GM23338 (cell line): ENCODE data around the gene MMP17. TPM values are rescaled to one million over a fixed set of nuclear protein-coding genes. Genes with fewer than 3 reads are reported as not detected.

Experiments
- ATAC-seq: fragments of 200-7000 bp; cut with Tn5 transposase; 3 replicates; pipeline ENCODE4 v1.9.1; 2020
- DNase-seq: peaks from one replicate; pipeline ENCODE4 v3.0.0-alpha.2; 2015; ENCODE audit warnings: low spot score
- H2AFZ ChIP-seq: fragments of 200-600 bp; sonication (generic); 2 replicates; pipeline ENCODE4 v1.8.0; 2016; ENCODE audit warnings: antibody characterized with exemption, mild to moderate bottlenecking, moderate library complexity
- H3F3A ChIP-seq: fragments of 200-600 bp; sonication (generic); replicated peaks from 2 replicates; pipeline ENCODE4 v1.8.0; 2017; ENCODE audit warnings: antibody characterized with exemption, mixed run types, low read depth
- H3K27ac ChIP-seq: fragments of 200-600 bp; sonication (generic); 2 replicates; pipeline ENCODE4 v1.6.1; 2016; ENCODE audit warnings: low read depth
- H3K27me3 ChIP-seq: fragments of 200-600 bp; sonication (generic); 2 replicates; pipeline ENCODE4 v1.8.0; 2016; ENCODE audit warnings: mild to moderate bottlenecking, mixed run types, moderate library complexity; ENCODE audit not compliant: insufficient read depth
- H3K36me3 ChIP-seq: fragments of 200-600 bp; sonication (generic); 2 replicates; pipeline ENCODE4 v1.8.0; 2016; ENCODE audit warnings: mild to moderate bottlenecking; ENCODE audit not compliant: insufficient read depth
- H3K4me1 ChIP-seq: fragments of 200-600 bp; sonication (generic); 2 replicates; pipeline ENCODE4 v1.8.0; 2016; ENCODE audit warnings: mild to moderate bottlenecking, moderate library complexity; ENCODE audit not compliant: insufficient read depth
- H3K4me2 ChIP-seq: fragments of 200-600 bp; sonication (generic); 2 replicates; pipeline ENCODE4 v1.7.1; 2017; ENCODE audit warnings: mixed run types
- H3K4me3 ChIP-seq: fragments of 200-600 bp; sonication (generic); 2 replicates; pipeline ENCODE4 v1.6.1; 2016; ENCODE audit warnings: mixed run types
- H3K79me2 ChIP-seq: fragments of 200-600 bp; sonication (generic); replicated peaks from 2 replicates; pipeline ENCODE4 v1.8.0; 2017; ENCODE audit warnings: mild to moderate bottlenecking; ENCODE audit not compliant: insufficient read depth
- H3K9me2 ChIP-seq: fragments of 200-600 bp; sonication (generic); 2 replicates; pipeline ENCODE4 v1.8.0; 2017; ENCODE audit not compliant: insufficient read depth
- H4K20me1 ChIP-seq: fragments of 200-600 bp; sonication (generic); replicated peaks from 2 replicates; pipeline ENCODE4 v1.8.0; 2017; ENCODE audit warnings: mild to moderate bottlenecking; ENCODE audit not compliant: insufficient read depth
- H3K27ac Mint-ChIP-seq: 2 replicates; pipeline ENCODE4 v1.8.0; 2020; ENCODE audit warnings: inconsistent platforms, mild to moderate bottlenecking, moderate library complexity, mixed read lengths
- H3K27me3 Mint-ChIP-seq: 3 replicates; pipeline ENCODE4 v1.8.0; 2022; ENCODE audit warnings: low read depth, mild to moderate bottlenecking, moderate library complexity, mixed read lengths, inconsistent platforms; ENCODE audit not compliant: insufficient read depth, poor library complexity
- H3K36me3 Mint-ChIP-seq: 3 replicates; pipeline ENCODE4 v1.8.0; 2021; ENCODE audit warnings: low read depth, mild to moderate bottlenecking, inconsistent platforms, moderate library complexity, mixed read lengths
- H3K4me1 Mint-ChIP-seq: 3 replicates; pipeline ENCODE4 v1.8.0; 2020; ENCODE audit warnings: mild to moderate bottlenecking, inconsistent platforms, mixed read lengths
- H3K4me3 Mint-ChIP-seq: 3 replicates; pipeline ENCODE4 v1.8.0; 2021; ENCODE audit warnings: moderate library complexity, mild to moderate bottlenecking, inconsistent platforms, mixed read lengths
- H3K9me3 Mint-ChIP-seq: 3 replicates; pipeline ENCODE4 v1.8.0; 2020; ENCODE audit warnings: moderate library complexity, mild to moderate bottlenecking, inconsistent platforms, mixed read lengths
- CREB1 ChIP-seq: fragments of 250-450 bp; sonication (Bioruptor Pico); IDR thresholded peaks from 2 replicates; pipeline ENCODE4 v1.5.0; 2020; ENCODE audit warnings: low read depth, mild to moderate bottlenecking, moderate library complexity
- CTCF ChIP-seq, 2 experiments: fragments of 200-600 bp in 1 of 2; sonication (generic) in 1 of 2; conservative IDR thresholded peaks; 2 replicates each; pipeline versions ENCODE4 v1.5.1 to v1.6.1; 2016 to 2017; ENCODE audit warnings: antibody characterized with exemption in 2 of 2, low read depth in 2 of 2, mild to moderate bottlenecking in 2 of 2, moderate library complexity in 1 of 2
- JUNB ChIP-seq: IDR thresholded peaks from one replicate; pipeline ENCODE4 v1.6.1; 2016; ENCODE audit warnings: antibody characterized with exemption; ENCODE audit not compliant: unreplicated experiment
- NANOG ChIP-seq: IDR thresholded peaks from 2 replicates; pipeline ENCODE4 v1.6.1; 2016; ENCODE audit warnings: antibody characterized with exemption, borderline replicate concordance
- POLR2AphosphoS5 ChIP-seq: IDR thresholded peaks from 2 replicates; pipeline ENCODE4 v1.6.1; 2016; ENCODE audit warnings: antibody characterized with exemption, low read depth
- REST ChIP-seq: IDR thresholded peaks from one replicate; pipeline ENCODE4 v1.6.1; 2018; ENCODE audit warnings: antibody characterized with exemption; ENCODE audit not compliant: unreplicated experiment
- STAT1 ChIP-seq: IDR thresholded peaks from one replicate; pipeline ENCODE4 v1.6.1; 2016; ENCODE audit warnings: antibody characterized with exemption; ENCODE audit not compliant: unreplicated experiment
- ZNF331 ChIP-seq: fragments of 250-450 bp; sonication (Bioruptor Pico); IDR thresholded peaks from 2 replicates; pipeline ENCODE4 v1.5.0; 2020; ENCODE audit warnings: low read depth, mild to moderate bottlenecking, moderate library complexity
- polyA plus RNA-seq: library from polyadenylated mRNA; unstranded; fragments of >200 nt; fragmentation: Nextera tagmentation; extraction: Ambion mirVana; gene quantifications from 2 replicates; pipeline ENCODE4 v1.2.1, GENCODE V29; 2016
- total RNA-seq: library from RNA; depleted of rRNA; stranded (reverse); fragments of >200 nt; shearing (Covaris generic); gene quantifications from 2 replicates; pipeline ENCODE4 v1.2.3, GENCODE V29; 2014
- TF ChIP-seq, protein P1 (sequence below): IDR thresholded peaks from 2 replicates; pipeline ENCODE4 v1.6.1; 2016; ENCODE audit warnings: antibody characterized with exemption
- TF ChIP-seq, protein P2 (sequence below): fragments of 250-450 bp; sonication (Bioruptor Pico); IDR thresholded peaks from 2 replicates; pipeline ENCODE4 v1.5.0; 2020; ENCODE audit warnings: mild to moderate bottlenecking, moderate library complexity

MMP17 gene
- total and polyA plus RNA-seq, 2 experiments from 2014 or later: 10.4 to 48.5 TPM

GRCh38 chr12:131862084-131862441 lies 33.9 kb downstream of the MMP17 start (continued):
- no peak for TF ChIP-seq REST
- TF ChIP-seq, protein P1, sequence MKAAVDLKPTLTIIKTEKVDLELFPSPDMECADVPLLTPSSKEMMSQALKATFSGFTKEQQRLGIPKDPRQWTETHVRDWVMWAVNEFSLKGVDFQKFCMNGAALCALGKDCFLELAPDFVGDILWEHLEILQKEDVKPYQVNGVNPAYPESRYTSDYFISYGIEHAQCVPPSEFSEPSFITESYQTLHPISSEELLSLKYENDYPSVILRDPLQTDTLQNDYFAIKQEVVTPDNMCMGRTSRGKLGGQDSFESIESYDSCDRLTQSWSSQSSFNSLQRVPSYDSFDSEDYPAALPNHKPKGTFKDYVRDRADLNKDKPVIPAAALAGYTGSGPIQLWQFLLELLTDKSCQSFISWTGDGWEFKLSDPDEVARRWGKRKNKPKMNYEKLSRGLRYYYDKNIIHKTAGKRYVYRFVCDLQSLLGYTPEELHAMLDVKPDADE: no peak
- no peak for TF ChIP-seq NANOG
- no peak for TF ChIP-seq CREB1 (CRISPR knock-in tag)

- H3K4me1 Mint-ChIP-seq: peaks cover 40% of the 10 kb centered on the region
- no peaks in the 10 kb centered on the region; the same call in 2 of the 3 replicates for H3K9me3 Mint-ChIP-seq
- TF ChIP-seq CREB1 (CRISPR knock-in tag) (no peak), JUNB (no peak), CTCF (conservative IDR thresholded peaks at IDR 0.05; ENCODE audit: low read depth in 2 of 2) (no peak), STAT1 (no peak), ZNF331 (no peak), POLR2AphosphoS5 (no peak)
- TF ChIP-seq, protein P1: no peak
- TF ChIP-seq, protein P2, sequence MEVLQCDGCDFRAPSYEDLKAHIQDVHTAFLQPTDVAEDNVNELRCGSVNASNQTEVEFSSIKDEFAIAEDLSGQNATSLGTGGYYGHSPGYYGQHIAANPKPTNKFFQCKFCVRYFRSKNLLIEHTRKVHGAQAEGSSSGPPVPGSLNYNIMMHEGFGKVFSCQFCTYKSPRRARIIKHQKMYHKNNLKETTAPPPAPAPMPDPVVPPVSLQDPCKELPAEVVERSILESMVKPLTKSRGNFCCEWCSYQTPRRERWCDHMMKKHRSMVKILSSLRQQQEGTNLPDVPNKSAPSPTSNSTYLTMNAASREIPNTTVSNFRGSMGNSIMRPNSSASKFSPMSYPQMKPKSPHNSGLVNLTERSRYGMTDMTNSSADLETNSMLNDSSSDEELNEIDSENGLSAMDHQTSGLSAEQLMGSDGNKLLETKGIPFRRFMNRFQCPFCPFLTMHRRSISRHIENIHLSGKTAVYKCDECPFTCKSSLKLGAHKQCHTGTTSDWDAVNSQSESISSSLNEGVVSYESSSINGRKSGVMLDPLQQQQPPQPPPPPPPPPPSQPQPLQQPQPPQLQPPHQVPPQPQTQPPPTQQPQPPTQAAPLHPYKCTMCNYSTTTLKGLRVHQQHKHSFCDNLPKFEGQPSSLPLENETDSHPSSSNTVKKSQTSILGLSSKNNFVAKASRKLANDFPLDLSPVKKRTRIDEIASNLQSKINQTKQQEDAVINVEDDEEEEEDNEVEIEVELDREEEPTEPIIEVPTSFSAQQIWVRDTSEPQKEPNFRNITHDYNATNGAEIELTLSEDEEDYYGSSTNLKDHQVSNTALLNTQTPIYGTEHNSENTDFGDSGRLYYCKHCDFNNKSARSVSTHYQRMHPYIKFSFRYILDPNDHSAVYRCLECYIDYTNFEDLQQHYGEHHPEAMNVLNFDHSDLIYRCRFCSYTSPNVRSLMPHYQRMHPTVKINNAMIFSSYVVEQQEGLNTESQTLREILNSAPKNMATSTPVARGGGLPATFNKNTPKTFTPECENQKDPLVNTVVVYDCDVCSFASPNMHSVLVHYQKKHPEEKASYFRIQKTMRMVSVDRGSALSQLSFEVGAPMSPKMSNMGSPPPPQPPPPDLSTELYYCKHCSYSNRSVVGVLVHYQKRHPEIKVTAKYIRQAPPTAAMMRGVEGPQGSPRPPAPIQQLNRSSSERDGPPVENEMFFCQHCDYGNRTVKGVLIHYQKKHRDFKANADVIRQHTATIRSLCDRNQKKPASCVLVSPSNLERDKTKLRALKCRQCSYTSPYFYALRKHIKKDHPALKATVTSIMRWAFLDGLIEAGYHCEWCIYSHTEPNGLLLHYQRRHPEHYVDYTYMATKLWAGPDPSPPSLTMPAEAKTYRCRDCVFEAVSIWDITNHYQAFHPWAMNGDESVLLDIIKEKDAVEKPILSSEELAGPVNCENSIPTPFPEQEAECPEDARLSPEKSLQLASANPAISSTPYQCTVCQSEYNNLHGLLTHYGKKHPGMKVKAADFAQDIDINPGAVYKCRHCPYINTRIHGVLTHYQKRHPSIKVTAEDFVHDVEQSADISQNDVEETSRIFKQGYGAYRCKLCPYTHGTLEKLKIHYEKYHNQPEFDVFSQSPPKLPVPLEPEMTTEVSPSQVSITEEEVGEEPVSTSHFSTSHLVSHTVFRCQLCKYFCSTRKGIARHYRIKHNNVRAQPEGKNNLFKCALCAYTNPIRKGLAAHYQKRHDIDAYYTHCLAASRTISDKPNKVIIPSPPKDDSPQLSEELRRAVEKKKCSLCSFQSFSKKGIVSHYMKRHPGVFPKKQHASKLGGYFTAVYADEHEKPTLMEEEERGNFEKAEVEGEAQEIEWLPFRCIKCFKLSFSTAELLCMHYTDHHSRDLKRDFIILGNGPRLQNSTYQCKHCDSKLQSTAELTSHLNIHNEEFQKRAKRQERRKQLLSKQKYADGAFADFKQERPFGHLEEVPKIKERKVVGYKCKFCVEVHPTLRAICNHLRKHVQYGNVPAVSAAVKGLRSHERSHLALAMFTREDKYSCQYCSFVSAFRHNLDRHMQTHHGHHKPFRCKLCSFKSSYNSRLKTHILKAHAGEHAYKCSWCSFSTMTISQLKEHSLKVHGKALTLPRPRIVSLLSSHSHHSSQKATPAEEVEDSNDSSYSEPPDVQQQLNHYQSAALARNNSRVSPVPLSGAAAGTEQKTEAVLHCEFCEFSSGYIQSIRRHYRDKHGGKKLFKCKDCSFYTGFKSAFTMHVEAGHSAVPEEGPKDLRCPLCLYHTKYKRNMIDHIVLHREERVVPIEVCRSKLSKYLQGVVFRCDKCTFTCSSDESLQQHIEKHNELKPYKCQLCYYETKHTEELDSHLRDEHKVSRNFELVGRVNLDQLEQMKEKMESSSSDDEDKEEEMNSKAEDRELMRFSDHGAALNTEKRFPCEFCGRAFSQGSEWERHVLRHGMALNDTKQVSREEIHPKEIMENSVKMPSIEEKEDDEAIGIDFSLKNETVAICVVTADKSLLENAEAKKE (CRISPR knock-in tag): no peak
- H3K27me3 Mint-ChIP-seq: peaks cover 32% of the 10 kb centered on the region
- Histone ChIP-seq H2AFZ (peak overlapping the region; percentile 78; the same call in 1 of the 2 replicates), H3K9me2 (no peaks in the 10 kb centered on the region), H3F3A (0 out of 2 replicates have a peak, but pooled peaks cover 11% of the 10 kb centered on the region), H3K79me2 (no peaks in the 10 kb centered on the region), H3K4me3 (no peak overlapping the region), H3K27ac (no peak overlapping the region; the same call in 1 of the 2 replicates), H3K36me3 (no peaks in the 10 kb centered on the region), H3K27me3 (no peaks in the 10 kb centered on the region), H3K4me2 (peak overlapping the region; percentile 38; the same call in 1 of the 2 replicates), H3K4me1 (peaks cover 24% of the 10 kb centered on the region), H4K20me1 (no peaks in the 10 kb centered on the region)
- DNase-seq (no peak), ATAC-seq (no peak)
- H3K36me3 Mint-ChIP-seq: peaks cover 4% of the 10 kb centered on the region; the same call in 1 of the 3 replicates
- no peak overlapping the region for H3K4me3 Mint-ChIP-seq
- H3K27ac Mint-ChIP-seq: peak overlapping the region; percentile 85; the same call in 1 of the 2 replicates
Observed at GRCh38 chr12:131862600-131862993, 34.4 kb downstream of the MMP17 start.
